Tibial nerve (tissue), 4 donors: ENCODE measurements around the gene STYXL2. TPM values are rescaled to one million over a fixed set of nuclear protein-coding genes. Genes with fewer than 3 reads are reported as not detected.

Source experiments
- DNase-seq, 2 donors: peaks; one replicate each; pipeline ENCODE4 v3.0.0-alpha.2; 2019; ENCODE audit warnings: low spot score in 2 of 2
- H3K27ac ChIP-seq, 4 donors: fragments of 200-600 bp; sonication (generic) in 3 of 4; one replicate each; pipeline ENCODE4 v1.5.1; 2017 to 2019; ENCODE audit warnings: mild to moderate bottlenecking in 1 of 4
- H3K27me3 ChIP-seq, 2 donors: fragments of 200-600 bp; sonication (generic) in 1 of 2; one replicate each; pipeline versions ENCODE4 v1.5.1 to v1.6.0; 2017 to 2019
- H3K36me3 ChIP-seq, 3 donors: fragments of 200-600 bp; sonication (generic); one replicate each; pipeline ENCODE4 v1.5.1; 2018 to 2019
- H3K4me1 ChIP-seq, 4 donors: fragments of 200-600 bp; sonication (generic) in 3 of 4; one replicate each; pipeline ENCODE4 v1.5.1; 2017 to 2019
- H3K4me3 ChIP-seq, 4 donors: fragments of 200-600 bp; sonication (generic) in 3 of 4; one replicate each; pipeline ENCODE4 v1.5.1; 2017 to 2019; ENCODE audit warnings: mild to moderate bottlenecking in 1 of 4, moderate library complexity in 1 of 4
- H3K9me3 ChIP-seq, 4 donors: fragments of 200-600 bp; sonication (generic) in 3 of 4; one replicate each; pipeline ENCODE4 v1.5.1; 2017 to 2019
- CTCF ChIP-seq, 5 experiments: fragments of 200-600 bp in 3 of 5; fragments of 450-650 bp in 2 of 5; sonication (generic) in 3 of 5; IDR thresholded peaks; one replicate each; pipeline ENCODE4 v1.5.1; 2016 to 2019; ENCODE audit warnings: antibody characterized with exemption in 5 of 5, mild to moderate bottlenecking in 3 of 5, moderate library complexity in 2 of 5
- EP300 ChIP-seq, 2 donors: sonication (generic); formaldehyde crosslinking; IDR thresholded peaks; one replicate each; pipeline ENCODE4 v1.6.1; 2017; ENCODE audit warnings: antibody characterized with exemption in 2 of 2, mild to moderate bottlenecking in 1 of 2
- POLR2A ChIP-seq, 2 donors: fragments of 450-650 bp; IDR thresholded peaks; one replicate each; pipeline ENCODE4 v1.6.1; 2017; ENCODE audit warnings: antibody characterized with exemption in 2 of 2, mild to moderate bottlenecking in 2 of 2, moderate library complexity in 2 of 2
- WGBS, 2 donors: methylation state at CpG; one replicate each; pipeline ENCODE4 v1.1.5; 2018; 5-methylcytosine and 5-hydroxymethylcytosine counted together
- total RNA-seq, 4 donors: library from RNA; depleted of rRNA; stranded (reverse); fragments of >200 nt; gene quantifications; one replicate each; pipeline ENCODE4 v1.1.0, GENCODE V29; 2016

The STYXL2 gene
- total RNA-seq, 4 donors from 2014 or later: 0.22 TPM; not detected in 3

- WGBS, 2 donors: 69 to 74% methylated on average over 4 of the region's 4 CpGs
- H3K27me3 ChIP-seq: no peaks in the 10 kb centered on the region
- H3K27ac ChIP-seq: no peak overlapping the region
- H3K9me3 ChIP-seq: peaks cover 0 to 3% (median 0%) of the 10 kb centered on the region in 4 donors
- no peak overlapping the region for H3K4me3 ChIP-seq
- H3K4me1 ChIP-seq: no peaks in the 10 kb centered on the region
- H3K36me3 ChIP-seq: no peaks in the 10 kb centered on the region
- no peak for DNase-seq
- TF ChIP-seq EP300 (IDR thresholded peaks at IDR 0.05) (no peak), CTCF (IDR thresholded peaks at IDR 0.05) (no peak), POLR2A (IDR thresholded peaks at IDR 0.05) (no peak)
Observed at GRCh38 chr1:167130829-167131510, 37.1 kb downstream of the STYXL2 start.

DNA sequence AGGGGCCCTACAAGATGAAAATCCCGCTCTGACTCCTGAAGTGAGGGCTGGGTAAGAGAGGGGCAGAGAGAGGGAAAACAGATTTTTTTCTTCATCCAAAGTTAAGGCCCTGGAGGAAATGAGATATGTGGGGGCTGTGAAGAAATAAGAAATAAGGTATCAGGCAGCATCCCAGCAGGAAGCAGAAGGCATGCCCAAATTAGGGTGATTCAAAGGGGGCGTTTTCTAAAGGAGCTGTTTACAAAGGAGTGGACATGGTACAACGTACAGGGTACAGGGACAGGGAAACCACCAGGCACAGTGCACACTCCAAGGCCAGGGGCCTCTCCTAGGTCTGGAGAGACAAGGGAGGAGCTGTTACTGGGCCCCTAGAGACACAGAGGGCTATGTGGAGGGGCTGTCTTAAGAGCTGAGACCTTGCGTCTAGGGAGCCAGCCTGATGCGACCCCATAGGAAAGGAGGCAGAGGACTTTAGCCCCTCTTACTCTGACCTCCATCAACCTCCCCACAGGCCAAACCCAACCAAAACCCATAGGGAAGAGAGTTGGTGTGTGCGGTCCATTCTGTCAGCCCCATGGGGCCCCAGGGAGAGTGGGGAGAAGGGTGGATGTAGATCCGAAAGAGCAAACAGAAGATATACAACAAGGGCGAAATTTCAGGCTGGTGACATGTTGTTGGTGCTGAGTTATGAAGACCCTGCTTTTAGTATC, 38.6 kb downstream of the STYXL2 start:
- DNase-seq: no peak
- WGBS, 2 donors: 71 to 75% methylated on average over 8 of the region's 8 CpGs
- H3K27ac ChIP-seq: no peak overlapping the region
- no peak overlapping the region for H3K4me3 ChIP-seq
- H3K9me3 ChIP-seq: no peaks in the 10 kb centered on the region
- H3K36me3 ChIP-seq: no peaks in the 10 kb centered on the region
- H3K4me1 ChIP-seq: no peaks in the 10 kb centered on the region
- H3K27me3 ChIP-seq: no peaks in the 10 kb centered on the region
- TF ChIP-seq EP300 (IDR thresholded peaks at IDR 0.05) (no peak), POLR2A (IDR thresholded peaks at IDR 0.05) (no peak), CTCF (IDR thresholded peaks at IDR 0.05) (no peak)

DNA sequence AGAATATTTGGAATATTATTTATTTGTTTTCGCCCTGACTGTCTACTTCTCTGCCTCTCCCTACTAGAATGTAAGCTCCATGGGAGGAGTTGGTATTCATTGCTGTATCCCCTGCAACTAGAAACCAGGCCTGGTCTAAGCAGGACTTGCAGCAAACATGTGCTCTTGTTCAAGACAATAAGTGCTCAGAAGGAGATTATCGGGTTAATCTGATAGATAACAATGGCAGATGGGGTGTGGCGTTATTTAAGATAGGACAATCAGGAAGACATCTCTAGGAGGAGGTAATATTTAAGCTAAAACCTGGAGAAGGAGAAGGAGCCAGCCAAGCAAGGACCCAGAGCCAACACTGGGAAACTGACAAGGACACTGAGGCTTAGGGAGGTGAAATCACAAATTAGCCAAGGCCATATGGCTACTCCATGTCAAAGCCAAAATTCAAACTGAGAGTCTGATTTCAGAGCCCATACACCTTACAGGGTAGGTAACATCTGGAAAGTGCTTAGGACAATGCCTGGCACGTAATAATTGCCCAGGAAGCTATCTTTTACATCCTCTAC, 41.5 kb downstream of the STYXL2 start:
- H3K4me3 ChIP-seq: no peak overlapping the region
- TF ChIP-seq POLR2A (IDR thresholded peaks at IDR 0.05) (no peak), CTCF (IDR thresholded peaks at IDR 0.05) (no peak), EP300 (IDR thresholded peaks at IDR 0.05) (no peak)
- H3K36me3 ChIP-seq: no peaks in the 10 kb centered on the region
- WGBS, 2 donors: 69 to 87% methylated on average over 4 of the region's 4 CpGs
- H3K27me3 ChIP-seq: no peaks in the 10 kb centered on the region
- H3K9me3 ChIP-seq: no peaks in the 10 kb centered on the region
- H3K27ac ChIP-seq: no peak overlapping the region
- no peaks in the 10 kb centered on the region for H3K4me1 ChIP-seq
- DNase-seq: no peak

DNA sequence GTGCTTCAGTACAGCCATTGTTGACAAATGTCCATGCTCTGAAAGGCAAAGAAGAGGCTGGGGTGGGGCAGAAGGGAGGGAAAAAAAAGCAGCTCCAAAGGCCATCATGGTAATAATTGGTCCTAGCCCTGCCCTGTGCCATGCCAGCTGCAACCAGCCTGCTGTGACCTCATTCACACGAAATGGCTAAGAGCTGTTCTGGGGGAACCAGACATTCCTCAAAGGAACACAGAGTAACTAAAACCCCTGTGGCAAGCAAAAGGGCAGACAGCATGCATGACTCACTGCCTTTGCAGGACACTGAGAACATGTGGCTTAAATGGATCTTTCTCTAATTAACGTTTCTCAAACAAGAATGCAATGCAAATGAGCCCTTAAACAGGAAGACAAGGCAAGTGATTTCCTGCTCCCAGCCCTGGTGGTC, 42.3 kb downstream of the STYXL2 start:
- Histone ChIP-seq H3K4me1 (no peaks in the 10 kb centered on the region), H3K9me3 (no peaks in the 10 kb centered on the region), H3K27me3 (no peaks in the 10 kb centered on the region), H3K4me3 (no peak overlapping the region), H3K36me3 (no peaks in the 10 kb centered on the region), H3K27ac (no peak overlapping the region)
- TF ChIP-seq EP300 (IDR thresholded peaks at IDR 0.05) (no peak), CTCF (IDR thresholded peaks at IDR 0.05) (no peak), POLR2A (IDR thresholded peaks at IDR 0.05) (no peak)
- WGBS, 2 donors: 12 to 19% methylated on average over 2 of the region's 2 CpGs
- DNase-seq: no peak

DNA sequence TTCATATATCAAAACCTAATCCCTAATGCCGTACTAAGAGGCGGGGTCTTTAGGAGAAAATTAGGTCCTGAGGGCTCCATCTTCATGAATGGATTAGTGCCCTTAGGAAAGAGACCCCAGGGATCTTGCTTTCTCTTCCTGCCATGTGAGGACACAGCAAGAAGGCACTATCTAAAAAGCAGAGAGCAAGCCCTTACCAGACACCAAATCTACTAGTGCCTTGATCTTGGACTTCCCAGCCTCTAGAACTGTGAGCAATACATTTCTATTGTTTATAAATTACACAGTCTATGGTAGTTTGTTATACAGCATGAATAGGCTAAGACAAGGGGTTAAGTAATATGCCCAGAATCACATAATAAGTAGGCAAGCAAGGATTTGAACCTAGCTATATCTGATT, 42.9 kb downstream of the STYXL2 start:
- no peaks in the 10 kb centered on the region for H3K36me3 ChIP-seq
- H3K4me3 ChIP-seq: no peak overlapping the region
- no peaks in the 10 kb centered on the region for H3K9me3 ChIP-seq
- no peak for DNase-seq
- no peak overlapping the region for H3K27ac ChIP-seq
- TF ChIP-seq POLR2A (IDR thresholded peaks at IDR 0.05): no peak
- no peak for TF ChIP-seq CTCF (IDR thresholded peaks at IDR 0.05)
- TF ChIP-seq EP300 (IDR thresholded peaks at IDR 0.05): no peak
- H3K27me3 ChIP-seq: no peaks in the 10 kb centered on the region
- H3K4me1 ChIP-seq: no peaks in the 10 kb centered on the region
- whole genome bisulfite sequencing, 2 donors: 74 to 76% methylated on average over 2 of the region's 2 CpGs
